Measurements from ENCODE around the gene GATA3.

GATA3 gene

GRCh38 chr10:8058274-8059111, 4.0 kb downstream of the GATA3 start:
- Histone ChIP-seq H3K36me3 (ENCODE audit: low read depth) (peaks cover 40% of the 10 kb centered on the region), H3K27ac (ENCODE audit: poor library complexity, severe bottlenecking) (peak overlapping the region; percentile 78), H3K4me1 (ENCODE audit: insufficient read depth, poor library complexity, severe bottlenecking) (peaks cover 8% of the 10 kb centered on the region), H3K27me3 (ENCODE audit: insufficient read depth, poor library complexity, severe bottlenecking) (no peaks in the 10 kb centered on the region), H3K9me3 (ENCODE audit: severe bottlenecking) (no peaks in the 10 kb centered on the region), H3K4me3 (ENCODE audit: severe bottlenecking) (peak overlapping the region; percentile 61)
- DNase-seq (ENCODE audit: low spot score) (no peak), ATAC-seq (ENCODE audit: low read depth) (peak; percentile 2; the same call in 1 of the 3 replicates)
- no peak for TF ChIP-seq CTCF (IDR thresholded peaks at IDR 0.05; ENCODE audit: poor library complexity, severe bottlenecking)

- peaks cover 44% of the 10 kb centered on the region for H3K36me3 ChIP-seq (ENCODE audit: low read depth)
- peaks cover 8% of the 10 kb centered on the region for H3K4me1 ChIP-seq (ENCODE audit: insufficient read depth, poor library complexity, severe bottlenecking)
- H3K4me3 ChIP-seq (ENCODE audit: severe bottlenecking) = peak overlapping the region; percentile 61
- ATAC-seq (ENCODE audit: low read depth) = peak; percentile 43
- TF ChIP-seq CTCF (IDR thresholded peaks at IDR 0.05; ENCODE audit: poor library complexity, severe bottlenecking) = no peak
- H3K27me3 ChIP-seq (ENCODE audit: insufficient read depth, poor library complexity, severe bottlenecking) = no peaks in the 10 kb centered on the region
- peak overlapping the region; percentile 78 for H3K27ac ChIP-seq (ENCODE audit: poor library complexity, severe bottlenecking)
- no peak for DNase-seq (ENCODE audit: low spot score)
- H3K9me3 ChIP-seq (ENCODE audit: severe bottlenecking) = no peaks in the 10 kb centered on the region
Measured at GRCh38 chr10:8059191-8059936, 4.9 kb downstream of the GATA3 start.

- DNase-seq (ENCODE audit: low spot score) (no peak), ATAC-seq (ENCODE audit: low read depth) (0 out of 3 replicates have a peak, but pooled peaks have one; percentile 10)
- H3K4me3 ChIP-seq (ENCODE audit: severe bottlenecking) = no peak overlapping the region
Measured at GRCh38 chr10:8060010-8060703, 5.7 kb downstream of the GATA3 start.

GRCh38 chr10:8060704-8061121, 6.2 kb downstream of the GATA3 start:
- H3K9me3 ChIP-seq (ENCODE audit: severe bottlenecking) = no peaks in the 10 kb centered on the region
- no peak for TF ChIP-seq CTCF (IDR thresholded peaks at IDR 0.05; ENCODE audit: poor library complexity, severe bottlenecking)
- H3K4me1 ChIP-seq (ENCODE audit: insufficient read depth, poor library complexity, severe bottlenecking) = peaks cover 8% of the 10 kb centered on the region
- no peak overlapping the region for H3K4me3 ChIP-seq (ENCODE audit: severe bottlenecking)
- H3K27me3 ChIP-seq (ENCODE audit: insufficient read depth, poor library complexity, severe bottlenecking) = no peaks in the 10 kb centered on the region
- H3K27ac ChIP-seq (ENCODE audit: poor library complexity, severe bottlenecking) = peak overlapping the region; percentile 78
- ATAC-seq (ENCODE audit: low read depth) = no peak
- peaks cover 51% of the 10 kb centered on the region for H3K36me3 ChIP-seq (ENCODE audit: low read depth)
- no peak for DNase-seq (ENCODE audit: low spot score)

More at GRCh38 chr10:8060010-8060703, 5.7 kb downstream of the GATA3 start:
- peak overlapping the region; percentile 78 for H3K27ac ChIP-seq (ENCODE audit: poor library complexity, severe bottlenecking)
- H3K4me1 ChIP-seq (ENCODE audit: insufficient read depth, poor library complexity, severe bottlenecking) = peaks cover 8% of the 10 kb centered on the region
- H3K27me3 ChIP-seq (ENCODE audit: insufficient read depth, poor library complexity, severe bottlenecking) = no peaks in the 10 kb centered on the region
- TF ChIP-seq CTCF (IDR thresholded peaks at IDR 0.05; ENCODE audit: poor library complexity, severe bottlenecking) = no peak
- H3K36me3 ChIP-seq (ENCODE audit: low read depth) = peaks cover 48% of the 10 kb centered on the region
- H3K9me3 ChIP-seq (ENCODE audit: severe bottlenecking) = no peaks in the 10 kb centered on the region

All from RWPE2 (cell line).